H4 (cell line): ENCODE measurements around the gene OSBPL5. TPM values are rescaled to one million over a fixed set of nuclear protein-coding genes. Genes with fewer than 3 reads are reported as not detected.

ENCODE experiments used
- DNase-seq: peaks from one replicate; pipeline ENCODE4 v3.0.0-alpha.2; 2015; ENCODE audit warnings: low spot score
- total RNA-seq: library from RNA; depleted of rRNA; stranded (reverse); fragments of >200 nt; shearing (Covaris generic); gene quantifications from 2 replicates; pipeline ENCODE4 v1.2.3, GENCODE V29; 2014

Gene OSBPL5
- total RNA-seq, 1 experiment from 2014 or later = 9.2 TPM

GRCh38 chr11:3134651-3135480 is 30.2 kb downstream of the OSBPL5 start:
- no peak for DNase-seq

- no peak for DNase-seq
Measured at GRCh38 chr11:3134218-3134621, 30.9 kb downstream of the OSBPL5 start.

- no peak for DNase-seq
Measured at GRCh38 chr11:3133261-3134217, 31.6 kb downstream of the OSBPL5 start.

GRCh38 chr11:3132831-3133260 is 32.3 kb downstream of the OSBPL5 start:
- no peak for DNase-seq

GRCh38 chr11:3132271-3132781 is 32.8 kb downstream of the OSBPL5 start:
- no peak for DNase-seq

- DNase-seq = no peak
Measured at GRCh38 chr11:3131330-3131941, 33.7 kb downstream of the OSBPL5 start.

- DNase-seq = no peak
Measured at GRCh38 chr11:3130269-3131071, 34.6 kb downstream of the OSBPL5 start.

GRCh38 chr11:3129591-3130268 is 35.4 kb downstream of the OSBPL5 start:
- DNase-seq = no peak

GRCh38 chr11:3129181-3129590 is 35.9 kb downstream of the OSBPL5 start:
- no peak for DNase-seq

- DNase-seq = no peak
Measured at GRCh38 chr11:3128356-3129180, 36.5 kb downstream of the OSBPL5 start.

- DNase-seq = no peak
Measured at GRCh38 chr11:3127706-3128355, 37.3 kb downstream of the OSBPL5 start.

- no peak for DNase-seq
Measured at GRCh38 chr11:3126901-3127691, 38.0 kb downstream of the OSBPL5 start.

- no peak for DNase-seq
Measured at GRCh38 chr11:3126207-3126865, 38.8 kb downstream of the OSBPL5 start.

- no peak for DNase-seq
Measured at GRCh38 chr11:3124821-3125220, 40.3 kb downstream of the OSBPL5 start.

GRCh38 chr11:3123761-3124733 is 41.1 kb downstream of the OSBPL5 start:
- DNase-seq = peak; percentile 92

GRCh38 chr11:3123305-3123704 is 41.8 kb downstream of the OSBPL5 start:
- no peak for DNase-seq
